SH-SY5Y (cell line): ENCODE data around the gene HTR1B.

Source experiments
- GATA2 ChIP-seq: IDR thresholded peaks from 2 replicates; pipeline ENCODE4 v1.6.1; 2011; ENCODE audit warnings: mild to moderate bottlenecking, low read depth, low read length
- GATA3 ChIP-seq: IDR thresholded peaks from 2 replicates; pipeline ENCODE4 v1.6.1; 2011; ENCODE audit warnings: low read depth, mild to moderate bottlenecking, low read length, moderate library complexity

DNA sequence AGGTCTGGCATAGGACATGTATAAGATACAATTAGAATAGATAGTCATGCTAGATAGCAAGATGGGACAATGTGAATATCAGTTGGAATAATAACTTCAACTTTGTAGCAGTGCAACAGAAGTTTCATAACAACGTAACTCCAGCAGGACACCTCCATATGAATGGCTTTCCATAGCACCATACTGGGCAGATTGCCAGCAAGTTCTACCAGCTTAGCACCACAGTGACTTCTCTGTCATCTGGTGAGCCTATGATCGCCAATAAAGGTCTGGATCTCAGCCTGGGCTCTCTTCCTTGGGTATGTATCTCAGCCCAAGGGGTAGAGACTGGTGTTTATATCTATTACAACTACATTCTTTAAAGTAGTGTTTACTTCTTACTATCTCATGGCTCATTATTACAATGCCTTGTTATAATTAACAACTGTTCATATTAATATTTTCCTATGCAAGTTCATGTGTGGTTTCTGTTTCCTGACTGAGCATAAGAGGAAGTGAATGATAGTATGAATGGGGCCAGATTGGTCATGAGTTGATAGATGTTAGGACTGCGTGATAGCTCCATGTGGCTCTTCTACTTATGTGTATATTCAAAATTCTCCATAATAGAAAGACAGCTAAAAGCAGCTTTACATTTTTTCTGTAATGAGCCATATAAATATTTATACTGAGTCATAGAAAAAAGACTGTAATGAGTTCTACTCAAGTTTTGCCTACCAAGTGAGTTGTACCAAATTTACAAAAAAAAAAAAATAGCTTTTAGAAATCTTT, 22.9 kb downstream of the HTR1B start:
- no peak for TF ChIP-seq GATA2
- TF ChIP-seq GATA3, result no peak
